Activated CD4-positive, CD25-positive, alpha-beta regulatory T cell treated with anti-CD3 and anti-CD28 coated beads, Interleukin-2, amount 50 U/mL, for 16 hours (primary cell): ENCODE measurements around the gene LIN52.

Experiments
- DNase-seq: peaks from one replicate; pipeline ENCODE4 v3.0.0-alpha.2; 2020; ENCODE audit warnings: low read depth, low spot score

LIN52 gene, protein sequence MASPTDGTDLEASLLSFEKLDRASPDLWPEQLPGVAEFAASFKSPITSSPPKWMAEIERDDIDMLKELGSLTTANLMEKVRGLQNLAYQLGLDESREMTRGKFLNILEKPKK

DNA sequence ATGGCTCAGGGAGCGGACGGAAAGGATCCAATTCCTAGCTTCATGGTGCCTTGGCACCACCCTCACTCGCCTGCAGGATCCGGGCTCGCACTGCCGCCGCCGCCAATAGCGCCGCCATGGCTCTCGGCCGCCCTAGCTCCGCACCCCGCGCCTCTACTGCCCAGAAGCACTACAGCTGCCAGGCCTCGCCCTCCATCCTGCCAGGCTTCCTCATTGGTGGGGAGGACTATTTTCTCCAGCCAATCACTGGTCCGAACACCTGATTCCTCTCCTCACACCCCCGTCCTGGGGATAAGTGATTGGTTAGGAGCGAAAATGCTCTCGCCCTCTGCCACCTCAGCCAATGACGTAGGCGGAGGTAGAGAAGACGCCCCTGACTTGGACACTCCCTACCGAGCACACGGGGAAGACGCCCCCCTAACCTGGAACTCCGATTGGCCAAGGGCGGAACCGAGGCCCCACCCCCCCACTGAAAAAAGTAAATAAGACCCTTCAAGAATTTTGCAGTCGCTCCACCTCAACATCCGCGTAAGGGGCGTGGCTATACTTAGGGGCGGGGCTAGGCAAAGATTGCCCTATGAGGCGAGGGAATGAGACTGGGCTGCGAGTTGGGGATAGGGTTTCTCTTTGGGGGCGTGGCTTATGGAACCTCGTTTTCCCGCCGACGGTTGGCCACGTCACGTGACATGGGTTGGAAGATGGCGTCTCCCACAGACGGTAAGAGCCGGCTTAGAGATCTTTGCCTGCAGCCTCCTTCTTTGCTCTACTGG, at the start of gene LIN52, which contains the start of gene ALDH6A1:
Gene LIN52 (plus strand): TSS at position 680 of the 770 bp plus-strand sequence. CDS start 19 bp downstream, at position 699.
Gene ALDH6A1 (minus strand): TSS at position 177 of the 770 bp plus-strand sequence. CDS start 59 bp downstream, at position 118.
- peak; percentile 100 for DNase-seq

DNA sequence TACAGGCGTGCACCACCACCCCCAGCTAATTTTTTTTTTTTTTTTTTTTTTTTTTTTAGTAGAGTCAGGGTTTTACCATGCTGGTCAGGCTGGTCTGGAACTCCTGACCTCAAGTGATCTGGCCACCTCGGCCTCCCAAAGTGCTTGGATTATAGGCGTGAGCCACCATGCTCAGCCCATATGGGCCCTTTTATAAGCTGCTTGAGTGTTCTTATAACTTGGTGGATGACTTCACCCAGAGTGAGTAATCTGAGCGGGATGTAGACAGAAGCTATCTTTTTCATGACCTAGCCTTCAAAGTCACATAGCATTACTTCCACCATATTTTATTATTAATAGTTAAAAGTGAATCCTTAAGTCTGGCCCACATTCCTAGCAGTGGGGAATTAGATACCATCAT, 49.2 kb upstream of the LIN52 start:
- no peak for DNase-seq

DNA sequence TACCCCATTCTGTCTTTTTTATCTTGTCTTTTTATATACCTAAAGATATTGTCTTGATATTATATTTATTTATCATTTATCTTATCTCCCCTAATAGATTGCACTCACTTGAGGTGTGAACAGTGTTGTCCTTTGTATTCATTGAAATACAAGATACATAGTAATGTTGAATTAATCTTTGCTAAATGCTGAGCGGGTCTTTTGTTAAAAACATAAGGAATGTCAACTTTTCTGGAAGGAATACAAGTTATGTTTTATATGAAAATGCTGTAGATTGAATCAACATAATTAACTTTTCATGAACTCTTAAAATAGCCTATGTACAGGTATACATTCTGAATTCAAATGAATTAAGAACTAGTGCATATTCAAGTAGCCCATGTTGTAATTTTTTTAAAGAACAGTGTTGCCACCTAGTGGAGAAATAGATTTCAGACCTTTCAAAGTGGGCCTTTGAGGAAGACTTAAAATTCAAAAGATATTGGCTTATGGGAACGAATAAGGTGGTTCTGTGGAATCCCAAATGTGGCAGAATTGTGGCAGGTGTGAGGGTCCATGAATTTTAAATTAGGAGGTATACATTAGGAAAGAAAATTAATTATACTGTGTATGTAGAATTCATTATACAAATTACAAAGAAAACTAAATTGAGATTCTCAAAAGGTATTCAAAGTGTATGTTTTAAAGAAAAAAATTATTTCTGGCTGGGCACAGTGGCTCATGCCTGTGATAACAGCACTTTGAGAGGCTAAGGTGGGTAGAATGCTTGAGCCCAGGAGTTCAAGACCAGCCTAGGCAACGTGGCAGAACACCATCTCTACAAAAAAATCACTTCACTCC, 46.5 kb upstream of the LIN52 start:
- peak; percentile 1 for DNase-seq

DNA sequence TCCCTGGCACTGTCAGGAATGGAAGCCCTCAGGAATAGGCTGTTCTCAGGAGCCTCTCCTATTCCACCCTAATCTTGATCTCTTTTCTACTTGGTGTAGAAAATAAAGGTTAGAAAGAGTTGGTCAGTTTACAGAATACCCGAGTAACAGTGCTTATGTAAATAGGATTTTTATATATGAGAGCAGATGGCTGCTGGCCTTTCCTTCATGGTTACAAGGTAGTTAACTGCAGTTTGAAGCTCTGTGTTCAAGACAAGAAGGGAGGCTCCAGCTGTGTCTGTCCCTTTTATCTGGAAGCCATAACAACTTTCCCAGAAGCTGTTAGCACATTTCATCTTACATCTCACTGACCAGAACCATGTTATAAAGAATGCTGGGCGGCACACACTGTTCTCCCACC, 42.5 kb upstream of the LIN52 start:
- no peak for DNase-seq

DNA sequence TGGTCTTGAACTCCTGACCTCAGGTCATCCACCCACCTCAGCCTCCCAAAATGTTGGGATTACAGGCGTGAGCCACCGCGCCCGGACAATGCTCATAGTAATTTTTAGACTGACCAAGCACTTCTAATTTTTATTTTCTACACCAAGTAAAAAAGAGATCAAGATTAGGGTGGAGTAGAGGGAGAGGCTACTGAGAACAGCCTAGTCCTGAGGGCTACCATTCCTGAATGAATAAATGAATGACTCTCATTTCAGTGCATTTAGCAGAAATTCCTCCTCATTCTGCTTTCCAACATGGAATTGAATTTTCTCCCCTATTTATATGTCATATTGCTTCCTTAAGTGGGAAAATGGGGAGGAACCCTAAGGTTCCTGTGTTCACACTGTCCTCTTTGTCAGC, 39.2 kb upstream of the LIN52 start:
- no peak for DNase-seq

GRCh38 chr14:74048281-74048680, 36.5 kb upstream of the LIN52 start:
- DNase-seq = no peak

DNA sequence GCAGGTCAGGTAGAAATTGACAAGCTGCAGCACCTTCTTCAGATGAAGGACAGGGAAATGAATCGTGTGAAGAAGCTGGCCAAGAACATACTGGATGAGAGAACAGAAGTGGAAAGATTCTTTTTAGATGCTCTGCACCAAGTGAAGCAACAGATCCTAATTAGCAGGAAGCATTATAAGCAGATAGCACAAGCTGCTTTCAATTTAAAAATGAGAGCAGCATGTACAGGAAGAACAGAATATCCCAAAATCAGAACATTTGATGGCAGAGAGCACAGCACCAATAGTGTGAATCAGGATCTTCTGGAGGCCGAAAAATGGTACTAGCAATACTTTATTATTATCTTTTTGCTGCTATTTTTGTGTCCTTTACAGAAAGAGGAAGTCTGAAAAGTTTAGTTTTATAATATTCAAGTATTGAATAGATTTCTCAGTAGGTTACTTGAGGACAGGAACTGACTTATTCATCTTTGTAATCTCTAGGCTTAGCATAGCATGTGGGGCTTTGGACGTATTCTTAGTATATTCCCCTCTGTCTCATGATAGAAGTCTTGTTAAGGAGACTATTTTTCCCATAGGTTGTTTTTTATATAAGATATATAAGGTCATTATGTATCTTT, 34.8 kb upstream of the LIN52 start:
- no peak for DNase-seq

GRCh38 chr14:74062809-74063150, 22.0 kb upstream of the LIN52 start:
- DNase-seq = no peak

DNA sequence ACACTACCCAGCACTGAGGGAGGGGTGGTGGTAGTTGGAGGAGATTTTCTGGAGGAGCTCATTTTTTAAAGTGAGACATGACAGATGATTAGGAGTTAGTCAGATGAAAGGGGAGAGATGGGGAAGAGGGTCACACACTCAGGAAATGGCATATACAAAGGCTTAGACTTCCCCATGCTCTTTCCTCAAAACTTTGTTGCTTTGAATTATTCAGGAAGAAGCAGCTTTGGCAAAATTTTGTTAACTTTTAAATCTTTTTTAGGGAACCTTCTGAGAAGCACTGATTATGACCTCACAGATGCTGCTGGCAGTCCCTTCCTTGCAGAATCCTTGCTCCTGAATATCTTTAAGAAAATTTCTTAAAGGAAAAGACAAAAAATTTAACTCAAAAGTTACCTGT, 20.3 kb upstream of the LIN52 start:
- no peak for DNase-seq

DNA sequence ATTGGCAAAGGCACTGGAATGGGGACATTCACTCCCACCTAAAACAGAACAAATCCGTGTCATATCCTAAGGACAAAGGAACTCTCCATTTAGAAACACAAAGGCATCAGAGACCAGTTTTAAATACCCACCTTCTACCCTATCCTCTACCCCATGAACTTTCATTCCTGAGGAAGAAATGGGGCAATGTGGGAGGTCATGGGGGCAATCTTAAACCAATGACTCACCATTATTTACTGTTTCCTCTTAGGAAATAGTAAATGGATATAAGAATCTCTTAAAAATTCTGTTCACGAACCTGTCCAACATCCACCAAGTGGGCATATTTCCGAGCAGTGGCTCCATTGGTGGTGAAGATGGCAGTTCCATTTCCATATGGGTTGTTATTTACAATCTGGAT, 19.9 kb upstream of the LIN52 start:
- DNase-seq = no peak

DNA sequence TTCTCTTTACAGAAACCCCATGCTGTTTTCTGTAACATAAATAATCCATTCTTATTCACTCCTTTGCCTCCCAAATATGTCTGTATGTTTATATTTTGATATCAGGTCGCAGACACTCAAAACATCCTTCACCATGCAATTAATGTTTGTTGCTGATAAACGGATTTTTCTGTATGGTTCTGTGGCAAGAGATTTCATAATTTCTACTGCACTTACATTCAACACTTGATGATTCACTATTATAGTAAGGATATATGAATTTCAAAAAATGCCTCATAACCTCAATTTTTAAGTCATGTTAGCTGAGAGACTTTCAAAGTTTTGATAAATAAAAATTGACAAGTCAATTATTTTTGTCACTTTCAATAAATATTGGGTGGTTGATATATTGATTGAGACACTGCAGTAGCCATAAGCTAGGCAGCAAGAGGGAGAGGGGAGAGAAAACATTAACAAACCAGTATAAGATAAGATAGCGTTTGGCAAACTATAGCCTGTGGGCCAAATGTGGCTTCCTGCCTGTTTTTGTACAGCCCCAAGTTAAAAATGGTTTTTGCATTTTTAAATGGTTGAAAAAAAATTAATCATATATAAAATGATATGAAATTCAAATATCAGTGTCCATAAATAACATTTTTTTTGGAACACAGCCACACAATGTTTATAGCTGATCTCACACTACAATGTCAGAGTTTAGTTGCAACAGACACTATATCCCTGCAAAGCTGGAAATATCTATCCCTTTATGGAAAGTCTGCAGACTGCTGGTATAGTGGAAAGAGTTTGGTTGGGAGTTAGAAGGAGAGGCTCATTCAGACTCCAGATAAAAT, 18.8 kb upstream of the LIN52 start:
- DNase-seq = no peak

GRCh38 chr14:74077401-74077800, 7.4 kb upstream of the LIN52 start:
- DNase-seq = no peak

DNA sequence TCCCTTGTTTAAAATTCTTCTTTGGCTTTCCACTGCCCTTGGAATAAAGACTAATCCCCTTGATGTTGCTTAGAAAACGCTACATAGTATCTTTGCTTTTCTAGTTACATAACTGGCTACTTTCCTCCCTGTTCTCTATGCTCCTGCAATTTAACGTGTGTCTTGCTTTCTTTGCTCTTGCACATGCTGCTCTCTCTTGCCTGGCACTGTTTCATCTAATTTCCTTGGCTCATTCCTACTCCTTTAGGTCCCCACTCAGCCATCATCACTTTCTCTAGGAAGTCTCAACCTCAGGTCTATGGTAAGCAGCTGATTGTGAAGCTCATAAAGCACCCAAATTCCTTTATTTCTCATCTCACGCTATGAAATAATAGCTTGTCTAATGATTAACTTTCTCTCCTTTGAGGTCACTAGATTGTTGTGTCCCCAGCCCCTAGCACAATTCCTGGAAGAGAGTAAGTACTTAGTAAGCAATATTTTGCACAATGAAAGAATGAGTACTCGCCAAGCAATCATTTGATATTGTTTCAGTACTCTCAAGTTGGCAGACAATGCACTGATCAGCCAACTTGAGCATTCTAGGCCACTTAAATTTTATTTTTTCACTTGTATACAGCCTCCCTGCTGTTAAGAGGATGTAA, 3.8 kb upstream of the LIN52 start:
- DNase-seq = no peak

DNA sequence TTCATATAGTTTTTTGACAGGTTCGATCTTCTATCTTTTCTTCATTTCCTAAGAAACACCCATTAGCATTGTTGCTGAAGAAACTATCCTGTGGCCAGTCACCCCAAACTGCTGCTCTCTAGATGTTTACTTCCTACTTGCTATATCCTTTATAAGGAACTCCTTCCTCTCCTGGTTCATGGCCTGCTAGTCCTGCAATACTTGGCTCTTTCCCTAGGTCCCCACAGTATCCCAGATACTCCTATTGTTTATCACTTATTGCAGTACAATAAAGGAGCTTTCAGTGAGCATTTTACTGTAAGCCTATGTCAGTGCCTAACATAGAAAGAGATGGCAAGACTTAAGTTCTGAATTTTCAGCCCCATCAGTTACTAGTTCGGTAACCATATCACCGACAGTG, 3.3 kb upstream of the LIN52 start:
- no peak for DNase-seq

GRCh38 chr14:74083161-74083560, 1.6 kb upstream of the LIN52 start:
- DNase-seq = no peak

GRCh38 chr14:74083784-74084276, 926 bp upstream of the LIN52 start:
- no peak for DNase-seq

- DNase-seq = peak; percentile 6
Measured at GRCh38 chr14:74085047-74085637, 386 bp downstream of the LIN52 start.

GRCh38 chr14:74085828-74086227, 1.1 kb downstream of the LIN52 start:
- no peak for DNase-seq

GRCh38 chr14:74089251-74090020, 4.7 kb downstream of the LIN52 start:
- DNase-seq = no peak
